K562 (cell line): ENCODE results near the gene LTB4R2. TPM values are rescaled to one million over a fixed set of nuclear protein-coding genes. Genes with fewer than 3 reads are reported as not detected.

Source experiments
- ARID2 ChIP-seq: fragments of 450-650 bp; IDR thresholded peaks from 2 replicates; pipeline ENCODE4 v1.6.1; 2017; ENCODE audit warnings: antibody characterized with exemption, mild to moderate bottlenecking
- ATF7 ChIP-seq: fragments of 450-650 bp; IDR thresholded peaks from 2 replicates; pipeline ENCODE4 v1.7.1; 2014; ENCODE audit warnings: mild to moderate bottlenecking, moderate library complexity
- HCFC1 ChIP-seq: IDR thresholded peaks from 2 replicates; pipeline ENCODE4 v1.6.1; 2012; ENCODE audit warnings: low read depth, low read length, improper control_type of control experiment
- HDAC1 ChIP-seq, 2 experiments: fragments of 450-650 bp; IDR thresholded peaks; 2 replicates each; pipeline ENCODE4 v1.6.1; 2016 to 2017; ENCODE audit warnings: inconsistent platforms in 1 of 2, mild to moderate bottlenecking in 1 of 2, moderate library complexity in 1 of 2
- ILK ChIP-seq: fragments of 450-650 bp; IDR thresholded peaks from 2 replicates; pipeline ENCODE4 v1.6.1; 2016; ENCODE audit warnings: missing genetic modification characterization, low read depth, mild to moderate bottlenecking, missing compliant biosample characterization, moderate library complexity, borderline replicate concordance
- KLF6 ChIP-seq: fragments of 250-450 bp; sonication (Bioruptor Pico); IDR thresholded peaks from 2 replicates; pipeline ENCODE4 v1.4.0; 2020; ENCODE audit warnings: mild to moderate bottlenecking, moderate library complexity, borderline replicate concordance
- MLLT1 ChIP-seq, 2 experiments: fragments of 450-650 bp; IDR thresholded peaks; 2 replicates each; pipeline ENCODE4 v1.6.1; 2016
- PATZ1 ChIP-seq: fragments of 250-450 bp; sonication (Bioruptor Pico); IDR thresholded peaks from 2 replicates; pipeline ENCODE4 v1.5.0; 2020; ENCODE audit warnings: mild to moderate bottlenecking, borderline replicate concordance
- SMAD1 ChIP-seq: fragments of 150-350 bp; IDR thresholded peaks from 2 replicates; pipeline ENCODE4 v1.6.1; 2014; ENCODE audit warnings: low read length, low read depth; ENCODE audit not compliant: partially characterized antibody
- SMAD3 ChIP-seq: fragments of 450-650 bp; formaldehyde crosslinking; conservative IDR thresholded peaks from 2 replicates; pipeline ENCODE4 v1.4.0; 2020; ENCODE audit warnings: mild to moderate bottlenecking
- SMARCA4 ChIP-seq: fragments of 450-650 bp; IDR thresholded peaks from 2 replicates; pipeline ENCODE4 v1.6.1; 2016
- TSC22D4 ChIP-seq: fragments of 450-650 bp; IDR thresholded peaks from 2 replicates; pipeline ENCODE4 v1.6.1; 2016; ENCODE audit warnings: missing genetic modification characterization, missing biosample characterization, control low read depth
- UBTF ChIP-seq, 2 experiments: IDR thresholded peaks; 2 replicates each; pipeline ENCODE4 v1.6.1; 2012; ENCODE audit warnings: improper control_type of control experiment in 2 of 2, low read depth in 2 of 2, low read length in 2 of 2, borderline replicate concordance in 1 of 2
- ZBTB5 ChIP-seq: fragments of 450-650 bp; IDR thresholded peaks from 2 replicates; pipeline ENCODE4 v1.6.1; 2017; ENCODE audit warnings: antibody characterized with exemption
- ZBTB9 ChIP-seq: fragments of 450-650 bp; formaldehyde crosslinking; IDR thresholded peaks from 2 replicates; pipeline ENCODE4 v1.4.0; 2020; ENCODE audit warnings: mild to moderate bottlenecking, moderate library complexity
- ZNF140 ChIP-seq: fragments of 250-450 bp; sonication (Bioruptor Pico); IDR thresholded peaks from 2 replicates; pipeline ENCODE4 v1.8.0; 2021; ENCODE audit warnings: moderate library complexity, mild to moderate bottlenecking, inconsistent platforms
- ZNF184 ChIP-seq: sonication (generic); formaldehyde crosslinking; IDR thresholded peaks from 2 replicates; pipeline ENCODE4 v1.5.0; 2020; ENCODE audit warnings: missing genetic modification reagents
- ZNF717 ChIP-seq: fragments of 250-450 bp; sonication (Bioruptor Pico); IDR thresholded peaks from 2 replicates; pipeline ENCODE4 v1.5.0; 2021
- ZNF76 ChIP-seq: fragments of 250-450 bp; sonication (Bioruptor Pico); IDR thresholded peaks from 2 replicates; pipeline ENCODE4 v1.4.0; 2020; ENCODE audit warnings: mild to moderate bottlenecking, moderate library complexity, borderline replicate concordance
- ZNF780A ChIP-seq: fragments of 250-450 bp; sonication (Bioruptor Pico); IDR thresholded peaks from 2 replicates; pipeline ENCODE4 v1.5.0; 2021; ENCODE audit warnings: mild to moderate bottlenecking
- polyA plus RNA-seq, 8 experiments: library from polyadenylated mRNA; depleted of rRNA in 4 of 8; stranded (reverse) in 5 of 8; unstranded in 3 of 8; fragments of >200 nt; fragmentation: Nextera tagmentation in 2 of 8; fragmentation: Illumina TruSeq in 1 of 8; extraction: Ambion mirVana in 2 of 8; extraction: Trizol in 1 of 8; gene quantifications; 2 replicates each; pipeline versions ENCODE4 v1.2.1 to v1.2.3, GENCODE V29; 2011 to 2014; ENCODE audit warnings: inconsistent platforms in 1 of 8, missing spikeins in 1 of 8
- total RNA-seq, 7 experiments: library from RNA; depleted of rRNA in 6 of 7; stranded (reverse); fragments of >200 nt in 6 of 7; fragmentation: Illumina TruSeq in 2 of 7; extraction: Trizol in 2 of 7; gene quantifications; 2 replicates each; pipeline versions ENCODE4 v1.2.1 to v1.2.3, GENCODE V29; 2011 to 2021; ENCODE audit warnings: low replicate concordance in 1 of 7

LTB4R2 gene
- total and polyA plus RNA-seq, 9 of the 15 experiments (the other 6 are each of a cell fraction or from before 2014, with no cell fraction given): 0.03 to 11.6 (median 2.8) TPM; not detected in 1

- TF ChIP-seq UBTF (IDR thresholded peaks at IDR 0.05; ENCODE audit: borderline replicate concordance in 1 of 2, low read depth in 2 of 2, low read length in 2 of 2) (no peak), ZNF184 (CRISPR knock-in tag) (no peak), HDAC1 (IDR thresholded peaks at IDR 0.05) (no peak; a peak in 1 of 4 replicates), KLF6 (CRISPR knock-in tag) (no peak), ILK (tag) (no peak), TSC22D4 (tag) (no peak), HCFC1 (no peak), ZNF76 (CRISPR knock-in tag) (no peak), ATF7 (0 out of 2 replicates have a peak, but pooled peaks have one; percentile 34), ARID2 (no peak), PATZ1 (no peak), SMARCA4 (peak; percentile 76), ZNF717 (CRISPR knock-in tag) (no peak), SMAD1 (no peak), ZNF780A (CRISPR knock-in tag) (no peak), ZNF140 (CRISPR knock-in tag) (no peak), ZBTB9 (CRISPR knock-in tag) (no peak), SMAD3 (CRISPR knock-in tag) (no peak), ZBTB5 (no peak), MLLT1 (IDR thresholded peaks at IDR 0.05) (no peak)
Measured at GRCh38 chr14:24274101-24274543, 35.8 kb upstream of the LTB4R2 start (continued).
